ENCODE measurements around the gene SLC8B1.

DNA sequence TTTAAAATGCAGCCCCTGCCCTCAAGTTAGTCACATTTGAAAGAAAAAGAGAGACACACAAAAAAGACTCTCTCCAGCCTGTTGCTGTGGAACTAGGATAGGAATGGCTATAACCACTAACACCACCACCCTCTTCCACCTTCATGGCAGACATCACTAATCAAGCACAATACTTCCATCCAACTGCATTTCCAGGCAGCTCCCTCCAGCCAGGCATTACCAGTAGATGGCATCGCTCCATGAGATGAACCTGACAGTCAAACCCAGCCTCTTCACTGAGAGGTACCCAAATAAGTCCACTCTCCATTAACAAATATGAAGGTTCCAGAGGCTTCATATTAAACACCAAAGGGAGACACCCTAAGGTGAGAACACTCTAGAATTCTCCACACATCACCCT lies 24.4 kb downstream of the SLC8B1 start:
- TF ChIP-seq, protein P1, sequence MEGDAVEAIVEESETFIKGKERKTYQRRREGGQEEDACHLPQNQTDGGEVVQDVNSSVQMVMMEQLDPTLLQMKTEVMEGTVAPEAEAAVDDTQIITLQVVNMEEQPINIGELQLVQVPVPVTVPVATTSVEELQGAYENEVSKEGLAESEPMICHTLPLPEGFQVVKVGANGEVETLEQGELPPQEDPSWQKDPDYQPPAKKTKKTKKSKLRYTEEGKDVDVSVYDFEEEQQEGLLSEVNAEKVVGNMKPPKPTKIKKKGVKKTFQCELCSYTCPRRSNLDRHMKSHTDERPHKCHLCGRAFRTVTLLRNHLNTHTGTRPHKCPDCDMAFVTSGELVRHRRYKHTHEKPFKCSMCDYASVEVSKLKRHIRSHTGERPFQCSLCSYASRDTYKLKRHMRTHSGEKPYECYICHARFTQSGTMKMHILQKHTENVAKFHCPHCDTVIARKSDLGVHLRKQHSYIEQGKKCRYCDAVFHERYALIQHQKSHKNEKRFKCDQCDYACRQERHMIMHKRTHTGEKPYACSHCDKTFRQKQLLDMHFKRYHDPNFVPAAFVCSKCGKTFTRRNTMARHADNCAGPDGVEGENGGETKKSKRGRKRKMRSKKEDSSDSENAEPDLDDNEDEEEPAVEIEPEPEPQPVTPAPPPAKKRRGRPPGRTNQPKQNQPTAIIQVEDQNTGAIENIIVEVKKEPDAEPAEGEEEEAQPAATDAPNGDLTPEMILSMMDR (IDR thresholded peaks at IDR 0.05) = no peak
- no peak for TF ChIP-seq POLR2AphosphoS5 (IDR thresholded peaks at IDR 0.05)
- TF ChIP-seq POLR2A (IDR thresholded peaks at IDR 0.05) = no peak
